ENCODE measurements around the gene CNOT11.
"Not testable (repeated sequence)": the region's sequence is repeated elsewhere in the genome, so short reads cannot be mapped to it uniquely, and the experiment has no call there.

Gene CNOT11

GRCh38 chr2:101238930-101239759 lies 13.5 kb upstream of the CNOT11 start:
- no peak for TF ChIP-seq CTCF (IDR thresholded peaks at IDR 0.05; ENCODE audit: low read length, missing control alignments)
- DNase-seq (ENCODE audit: low read depth) = no peak
- no peak overlapping the region for H3K4me3 ChIP-seq (replicated peaks; ENCODE audit: low read depth, low read length)

GRCh38 chr2:101239760-101240118 lies 12.9 kb upstream of the CNOT11 start:
- not testable (repeated sequence) for DNase-seq (ENCODE audit: low read depth); H3K4me3 ChIP-seq (replicated peaks; ENCODE audit: low read depth, low read length)

- DNase-seq (ENCODE audit: low read depth) = peak; percentile 36
- TF ChIP-seq CTCF (IDR thresholded peaks at IDR 0.05; ENCODE audit: low read length, missing control alignments) = peak; percentile 58
- not testable (repeated sequence) for H3K4me3 ChIP-seq (replicated peaks; ENCODE audit: low read depth, low read length)
These were observed 12.0 kb upstream of the CNOT11 start for GRCh38 chr2:101240694-101241093.

GRCh38 chr2:101241158-101241557 lies 11.5 kb upstream of the CNOT11 start:
- no peak overlapping the region for H3K4me3 ChIP-seq (replicated peaks; ENCODE audit: low read depth, low read length)
- no peak for TF ChIP-seq CTCF (IDR thresholded peaks at IDR 0.05; ENCODE audit: low read length, missing control alignments)
- DNase-seq (ENCODE audit: low read depth) = no peak

GRCh38 chr2:101244373-101244772 lies 8.3 kb upstream of the CNOT11 start:
- not testable (repeated sequence) for H3K4me3 ChIP-seq (replicated peaks; ENCODE audit: low read depth, low read length); DNase-seq (ENCODE audit: low read depth)

- H3K4me3 ChIP-seq (replicated peaks; ENCODE audit: low read depth, low read length); DNase-seq (ENCODE audit: low read depth): not testable (repeated sequence)
These were observed 7.8 kb upstream of the CNOT11 start for GRCh38 chr2:101244899-101245298.

- not testable (repeated sequence) for H3K4me3 ChIP-seq (replicated peaks; ENCODE audit: low read depth, low read length); DNase-seq (ENCODE audit: low read depth)
These were observed 7.2 kb upstream of the CNOT11 start for GRCh38 chr2:101245468-101245867.

- not testable (repeated sequence) for DNase-seq (ENCODE audit: low read depth); H3K4me3 ChIP-seq (replicated peaks; ENCODE audit: low read depth, low read length)
These were observed 3.9 kb upstream of the CNOT11 start for GRCh38 chr2:101248756-101249155.

GRCh38 chr2:101249826-101250225 lies 2.9 kb upstream of the CNOT11 start:
- H3K4me3 ChIP-seq (replicated peaks; ENCODE audit: low read depth, low read length) = no peak overlapping the region
- TF ChIP-seq CTCF (IDR thresholded peaks at IDR 0.05; ENCODE audit: low read length, missing control alignments) = no peak
- no peak for DNase-seq (ENCODE audit: low read depth)

- not testable (repeated sequence) for H3K4me3 ChIP-seq (replicated peaks; ENCODE audit: low read depth, low read length); DNase-seq (ENCODE audit: low read depth)
These were observed 1.4 kb upstream of the CNOT11 start for GRCh38 chr2:101251246-101251781.
